Natural killer cell (primary cell): ENCODE results near the gene TMEM8B. TPM values are rescaled to one million over a fixed set of nuclear protein-coding genes. Genes with fewer than 3 reads are reported as not detected.
A peak's percentile ranks its signal among the peaks of the same experiment; 100 is the strongest.

Experiments used
- ATAC-seq, 3 donors: fragments of 150-1000 bp in 2 of 3; fragments of 200-7000 bp in 1 of 3; cut with Tn5 transposase; 1 replicate in 1 of 3; 2 replicates in 2 of 3; pipeline ENCODE4 v1.10.0; 2021; ENCODE audit warnings: mild to moderate bottlenecking in 2 of 3, moderate library complexity in 2 of 3
- DNase-seq, 2 donors: peaks; one replicate each; pipeline versions ENCODE4 v3.0.0 to v3.0.0-alpha.2; 2013 to 2021; ENCODE audit warnings: mixed read lengths in 1 of 2
- H3K27ac ChIP-seq: one replicate; pipeline ENCODE4 v1.5.1; 2013; ENCODE audit warnings: mild to moderate bottlenecking, low read length
- H3K27me3 ChIP-seq: one replicate; pipeline ENCODE4 v1.6.1; 2013; ENCODE audit warnings: low read length; ENCODE audit not compliant: control insufficient read depth, insufficient read depth
- H3K36me3 ChIP-seq: one replicate; pipeline ENCODE4 v1.6.1; 2013; ENCODE audit warnings: low read length; ENCODE audit not compliant: control insufficient read depth, insufficient read depth
- H3K4me1 ChIP-seq: one replicate; pipeline ENCODE4 v1.6.1; 2013; ENCODE audit warnings: low read length; ENCODE audit not compliant: control insufficient read depth, insufficient read depth
- H3K4me3 ChIP-seq: one replicate; pipeline ENCODE4 v1.5.1; 2013; ENCODE audit warnings: low read length
- H3K9me3 ChIP-seq: one replicate; pipeline ENCODE4 v1.6.1; 2013; ENCODE audit warnings: low read length; ENCODE audit not compliant: control insufficient read depth, insufficient read depth
- H3K27ac Mint-ChIP-seq, 2 donors: one replicate each; pipeline ENCODE4 v1.8.0; 2022; ENCODE audit warnings: mild to moderate bottlenecking in 2 of 2, mixed read lengths in 2 of 2, moderate library complexity in 1 of 2
- H3K27me3 Mint-ChIP-seq, 2 donors: one replicate each; pipeline ENCODE4 v1.8.0; 2022; ENCODE audit warnings: low read depth in 2 of 2, mixed read lengths in 2 of 2
- H3K36me3 Mint-ChIP-seq: one replicate; pipeline ENCODE4 v1.8.0; 2022; ENCODE audit warnings: mixed read lengths
- H3K4me1 Mint-ChIP-seq, 2 donors: one replicate each; pipeline ENCODE4 v1.8.0; 2022; ENCODE audit warnings: mixed read lengths in 2 of 2
- H3K4me3 Mint-ChIP-seq: one replicate; pipeline ENCODE4 v1.8.0; 2022; ENCODE audit warnings: mild to moderate bottlenecking, moderate library complexity, mixed read lengths
- H3K9me3 Mint-ChIP-seq, 2 donors: one replicate each; pipeline ENCODE4 v1.8.0; 2022; ENCODE audit warnings: mixed read lengths in 2 of 2
- WGBS: methylation state at CpG from one replicate; pipeline ENCODE4 v1.1.7; 2013; ENCODE audit warnings: missing lambda C conversion rate; ENCODE audit not compliant: insufficient coverage; 5-methylcytosine and 5-hydroxymethylcytosine counted together
- intact Hi-C: fragments of 100-400 bp; cut with micrococcal nuclease; formaldehyde crosslinking; loops from one replicate; pipeline ENCODE4 v1.14.2; 2022
- total RNA-seq, 4 donors: library from RNA; stranded (reverse); fragments of 120-200 nt in 1 of 4; gene quantifications; one replicate each; pipeline versions ENCODE4 v1.2.3 to v1.2.4, GENCODE V29; 2013 to 2022
- TF ChIP-seq, protein P1 (sequence below): fragments of 200-600 bp; IDR thresholded peaks from one replicate; pipeline ENCODE4 v1.8.0; 2022; ENCODE audit warnings: antibody characterized with exemption

TMEM8B gene, protein sequence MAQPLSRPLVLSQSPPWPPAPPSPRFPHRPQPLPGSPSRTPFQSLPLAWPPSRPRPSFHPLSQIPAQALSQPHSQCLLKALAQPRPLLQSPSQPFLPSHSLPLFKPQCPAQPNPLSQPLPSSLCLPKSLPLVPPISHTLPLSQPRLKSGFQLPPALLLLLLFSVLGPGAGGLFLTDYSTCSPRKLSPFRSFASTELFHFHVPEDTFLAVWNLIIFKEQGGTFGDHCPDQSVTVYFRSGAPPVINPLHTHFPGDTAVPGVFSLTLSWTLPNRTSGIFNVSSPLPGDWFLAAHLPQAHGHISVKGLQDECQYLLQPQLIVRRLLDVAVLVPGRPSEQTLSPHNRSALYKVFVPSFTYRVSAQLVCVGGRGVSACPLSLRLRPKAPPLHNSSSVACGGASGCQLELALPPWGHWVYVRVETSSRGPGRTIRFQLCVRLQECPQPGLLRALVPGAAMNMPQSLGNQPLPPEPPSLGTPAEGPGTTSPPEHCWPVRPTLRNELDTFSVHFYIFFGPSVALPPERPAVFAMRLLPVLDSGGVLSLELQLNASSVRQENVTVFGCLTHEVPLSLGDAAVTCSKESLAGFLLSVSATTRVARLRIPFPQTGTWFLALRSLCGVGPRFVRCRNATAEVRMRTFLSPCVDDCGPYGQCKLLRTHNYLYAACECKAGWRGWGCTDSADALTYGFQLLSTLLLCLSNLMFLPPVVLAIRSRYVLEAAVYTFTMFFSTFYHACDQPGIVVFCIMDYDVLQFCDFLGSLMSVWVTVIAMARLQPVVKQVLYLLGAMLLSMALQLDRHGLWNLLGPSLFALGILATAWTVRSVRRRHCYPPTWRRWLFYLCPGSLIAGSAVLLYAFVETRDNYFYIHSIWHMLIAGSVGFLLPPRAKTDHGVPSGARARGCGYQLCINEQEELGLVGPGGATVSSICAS
- 1 to 10 TPM; 5.2 to 7.8 (median 5.4) TPM for total RNA-seq
- total RNA-seq (2013), result 2.5 TPM

DNA sequence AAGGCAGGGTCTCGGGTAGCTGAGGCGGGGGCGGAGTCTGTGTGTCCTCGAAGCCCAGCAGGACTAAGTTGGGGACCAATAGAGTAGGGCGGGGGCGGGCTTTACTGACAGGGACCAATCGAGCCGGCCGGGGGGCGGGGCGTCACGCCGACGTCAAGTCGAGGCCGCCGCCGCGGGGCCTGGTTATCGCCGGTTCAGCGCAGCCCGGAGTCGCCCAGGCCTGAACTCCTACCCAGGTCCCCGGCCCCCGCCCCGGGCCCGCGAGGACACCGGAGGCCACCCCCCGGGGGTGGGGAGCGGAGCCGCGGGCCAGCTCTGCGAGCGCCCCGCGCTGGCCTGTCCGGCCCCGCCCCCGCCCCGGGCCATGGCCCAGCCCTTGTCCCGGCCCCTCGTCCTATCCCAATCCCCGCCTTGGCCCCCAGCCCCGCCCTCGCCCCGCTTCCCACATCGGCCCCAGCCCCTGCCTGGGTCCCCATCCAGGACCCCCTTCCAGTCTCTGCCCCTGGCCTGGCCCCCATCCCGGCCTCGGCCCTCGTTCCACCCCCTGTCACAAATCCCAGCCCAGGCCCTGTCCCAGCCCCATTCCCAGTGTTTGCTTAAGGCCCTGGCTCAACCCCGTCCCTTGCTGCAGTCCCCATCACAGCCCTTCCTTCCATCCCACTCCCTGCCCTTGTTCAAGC, at the start of gene TMEM8B:
TSS of gene TMEM8B (plus strand) at position 145 of the 680 bp plus-strand sequence. CDS start at position 365, 220 bp downstream.
- intact Hi-C loops, result loop anchor here (5.0 kb wide), 2 partner anchors 92 to 227 kb away; no protein-coding TSS in a partner anchor
- DNase-seq (peak; percentile 88 to 96), ATAC-seq (peak; percentile 94 to 95 (median 94))
- peaks cover 27 to 38% of the 10 kb centered on the region in 2 donors for H3K4me1 Mint-ChIP-seq
- Histone ChIP-seq H3K36me3 (no peaks in the 10 kb centered on the region), H3K4me3 (peak within 1 kb of the TSS; percentile 82), H3K4me1 (peaks cover 23% of the 10 kb centered on the region), H3K27ac (peak within 1 kb of the TSS; percentile 70), H3K9me3 (no peaks in the 10 kb centered on the region), H3K27me3 (no peaks in the 10 kb centered on the region)
- peak within 1 kb of the TSS; percentile 92 to 93 for H3K27ac Mint-ChIP-seq
- WGBS, result under 1% methylated on average over 53 of the region's 53 CpGs
- H3K27me3 Mint-ChIP-seq, result no peaks in the 10 kb centered on the region
- H3K36me3 Mint-ChIP-seq, result no peaks in the 10 kb centered on the region
- TF ChIP-seq, protein P1, sequence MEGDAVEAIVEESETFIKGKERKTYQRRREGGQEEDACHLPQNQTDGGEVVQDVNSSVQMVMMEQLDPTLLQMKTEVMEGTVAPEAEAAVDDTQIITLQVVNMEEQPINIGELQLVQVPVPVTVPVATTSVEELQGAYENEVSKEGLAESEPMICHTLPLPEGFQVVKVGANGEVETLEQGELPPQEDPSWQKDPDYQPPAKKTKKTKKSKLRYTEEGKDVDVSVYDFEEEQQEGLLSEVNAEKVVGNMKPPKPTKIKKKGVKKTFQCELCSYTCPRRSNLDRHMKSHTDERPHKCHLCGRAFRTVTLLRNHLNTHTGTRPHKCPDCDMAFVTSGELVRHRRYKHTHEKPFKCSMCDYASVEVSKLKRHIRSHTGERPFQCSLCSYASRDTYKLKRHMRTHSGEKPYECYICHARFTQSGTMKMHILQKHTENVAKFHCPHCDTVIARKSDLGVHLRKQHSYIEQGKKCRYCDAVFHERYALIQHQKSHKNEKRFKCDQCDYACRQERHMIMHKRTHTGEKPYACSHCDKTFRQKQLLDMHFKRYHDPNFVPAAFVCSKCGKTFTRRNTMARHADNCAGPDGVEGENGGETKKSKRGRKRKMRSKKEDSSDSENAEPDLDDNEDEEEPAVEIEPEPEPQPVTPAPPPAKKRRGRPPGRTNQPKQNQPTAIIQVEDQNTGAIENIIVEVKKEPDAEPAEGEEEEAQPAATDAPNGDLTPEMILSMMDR, result no peak
- no peaks in the 10 kb centered on the region for H3K9me3 Mint-ChIP-seq
- peak within 1 kb of the TSS; percentile 99 for H3K4me3 Mint-ChIP-seq

DNA sequence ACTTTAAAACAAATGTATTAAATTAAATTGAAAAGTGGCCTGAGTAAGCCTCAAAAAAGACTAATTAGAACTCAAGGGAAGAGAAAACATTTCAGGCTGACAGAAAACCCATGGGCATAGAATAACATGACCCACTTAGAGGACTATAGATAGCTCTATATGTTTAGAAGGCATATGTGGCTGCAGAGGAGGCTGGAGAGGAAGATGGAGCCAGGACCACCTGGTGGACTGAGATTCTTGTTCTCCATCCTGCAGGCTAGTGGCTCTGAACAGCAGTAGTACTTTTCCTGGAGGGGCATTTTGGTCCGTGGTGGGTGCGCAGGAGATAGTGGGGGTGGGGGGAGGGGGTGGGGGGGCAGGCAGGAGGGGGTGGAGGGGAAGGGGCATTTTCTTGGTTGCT, 48.0 kb upstream of the TMEM8B start:
- ATAC-seq (no peak), DNase-seq (no peak)
- no peak overlapping the region for H3K27ac ChIP-seq
- WGBS, result no CpG with 5 or more reads among the region's 2 CpGs
- H3K9me3 ChIP-seq, result no peaks in the 10 kb centered on the region
- Mint-ChIP-seq H3K27ac (no peak overlapping the region), H3K4me1 (no peaks in the 10 kb centered on the region), H3K4me3 (no peak overlapping the region), H3K27me3 (no peaks in the 10 kb centered on the region), H3K36me3 (no peaks in the 10 kb centered on the region), H3K9me3 (no peaks in the 10 kb centered on the region)
- no peaks in the 10 kb centered on the region for H3K27me3 ChIP-seq
- H3K4me3 ChIP-seq, result no peak overlapping the region
- TF ChIP-seq, protein P1, result no peak
- peaks cover 6% of the 10 kb centered on the region for H3K36me3 ChIP-seq
- H3K4me1 ChIP-seq, result no peaks in the 10 kb centered on the region
- intact Hi-C loops, result no loop called here

DNA sequence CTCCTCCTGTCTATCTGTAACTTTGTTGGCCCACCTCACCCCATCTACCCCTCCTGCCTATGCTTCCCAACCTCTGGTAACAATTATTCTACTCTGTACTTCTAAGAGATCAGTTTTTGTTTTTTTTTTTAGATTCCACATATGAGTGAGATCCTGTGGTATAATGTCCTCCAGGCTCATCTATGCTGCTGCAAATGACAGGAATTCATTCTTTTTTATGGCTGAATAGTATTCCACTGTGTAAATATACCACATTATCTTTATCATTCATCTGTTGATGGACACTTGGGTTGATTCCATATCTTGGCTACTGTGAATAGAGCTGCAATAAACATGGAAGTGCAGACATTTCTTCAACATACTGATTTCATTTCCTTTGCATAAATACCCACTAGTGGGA, 45.6 kb upstream of the TMEM8B start:
- Mint-ChIP-seq H3K27me3 (no peaks in the 10 kb centered on the region), H3K36me3 (no peaks in the 10 kb centered on the region), H3K4me3 (no peak overlapping the region), H3K27ac (no peak overlapping the region), H3K9me3 (no peaks in the 10 kb centered on the region), H3K4me1 (no peaks in the 10 kb centered on the region)
- Histone ChIP-seq H3K4me3 (no peak overlapping the region), H3K9me3 (no peaks in the 10 kb centered on the region), H3K4me1 (no peaks in the 10 kb centered on the region), H3K36me3 (peaks cover 6% of the 10 kb centered on the region), H3K27ac (no peak overlapping the region), H3K27me3 (no peaks in the 10 kb centered on the region)
- no peak for ATAC-seq
- TF ChIP-seq, protein P1, result no peak
- DNase-seq, result no peak
- intact Hi-C loops, result no loop called here
